Suprapubic skin (tissue), 3 donors: Measurements from ENCODE around the gene RPL36A.

Experiments used
- CTCF ChIP-seq, 2 donors: fragments of 200-600 bp in 1 of 2; fragments of 450-650 bp in 1 of 2; sonication (generic) in 1 of 2; IDR thresholded peaks; one replicate each; pipeline ENCODE4 v1.5.1; 2016 to 2019; ENCODE audit warnings: antibody characterized with exemption in 2 of 2, mild to moderate bottlenecking in 1 of 2, moderate library complexity in 1 of 2
- POLR2A ChIP-seq, 2 donors: fragments of 450-650 bp; IDR thresholded peaks; one replicate each; pipeline ENCODE4 v1.6.1; 2017; ENCODE audit warnings: antibody characterized with exemption in 2 of 2, mild to moderate bottlenecking in 2 of 2, moderate library complexity in 2 of 2

DNA sequence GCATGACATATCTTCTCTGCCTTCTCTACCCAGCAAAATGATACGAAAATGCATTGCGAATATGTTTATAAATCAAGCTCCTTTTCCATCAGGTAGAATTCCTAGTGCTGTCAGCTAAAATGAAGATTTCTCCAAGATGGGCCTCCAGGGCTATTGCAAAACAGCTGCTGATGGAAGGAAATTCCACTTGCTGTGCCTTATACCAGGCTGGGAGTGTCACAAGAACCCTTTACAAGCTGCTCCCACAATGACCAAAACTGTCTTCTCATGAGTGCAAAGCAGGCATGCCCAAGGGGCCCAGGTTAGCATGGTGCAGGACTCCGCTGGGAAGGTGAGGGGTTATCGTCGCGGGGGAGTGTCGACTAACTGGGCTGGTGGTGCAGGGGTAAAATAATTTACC lies 25.9 kb downstream of the RPL36A start:
- TF ChIP-seq POLR2A (IDR thresholded peaks at IDR 0.05) = no peak
- TF ChIP-seq CTCF (IDR thresholded peaks at IDR 0.05) = no peak
